Sigmoid colon (tissue), 7 donors: ENCODE results near the gene KCNK2. TPM values are rescaled to one million over a fixed set of nuclear protein-coding genes. Genes with fewer than 3 reads are reported as not detected.

Experiments used
- DNase-seq: peaks from one replicate; pipeline ENCODE4 v3.0.0-alpha.2; 2019
- H3K27ac ChIP-seq, 4 donors: fragments of 200-600 bp; sonication (generic); one replicate each; pipeline ENCODE4 v1.5.1; 2016 to 2019; ENCODE audit warnings: mild to moderate bottlenecking in 1 of 4
- H3K27me3 ChIP-seq, 3 donors: fragments of 200-600 bp; sonication (generic); one replicate each; pipeline ENCODE4 v1.5.1; 2019; ENCODE audit warnings: mild to moderate bottlenecking in 1 of 3
- H3K36me3 ChIP-seq, 4 donors: fragments of 200-600 bp; sonication (generic); one replicate each; pipeline ENCODE4 v1.5.1; 2016 to 2019
- H3K4me1 ChIP-seq, 4 donors: fragments of 200-600 bp; sonication (generic); one replicate each; pipeline ENCODE4 v1.5.1; 2017 to 2019
- H3K4me3 ChIP-seq, 4 donors: fragments of 200-600 bp; sonication (generic); one replicate each; pipeline ENCODE4 v1.5.1; 2017 to 2019; ENCODE audit warnings: mild to moderate bottlenecking in 2 of 4, moderate library complexity in 1 of 4
- H3K9me3 ChIP-seq, 4 donors: fragments of 200-600 bp in 3 of 4; sonication (generic) in 3 of 4; one replicate each; pipeline versions ENCODE4 v1.5.1 to v1.6.1; 2013 to 2019
- CTCF ChIP-seq, 4 experiments: fragments of 450-650 bp in 3 of 4; fragments of 200-600 bp in 1 of 4; IDR thresholded peaks; one replicate each; pipeline ENCODE4 v1.5.1; 2016 to 2019; ENCODE audit warnings: antibody characterized with exemption in 4 of 4, mild to moderate bottlenecking in 3 of 4, moderate library complexity in 2 of 4
- EP300 ChIP-seq, 4 donors: sonication (generic); formaldehyde crosslinking; IDR thresholded peaks; one replicate each; pipeline ENCODE4 v1.6.1; 2017; ENCODE audit warnings: antibody characterized with exemption in 4 of 4
- POLR2A ChIP-seq, 2 donors: fragments of 450-650 bp; IDR thresholded peaks; one replicate each; pipeline ENCODE4 v1.6.1; 2016; ENCODE audit warnings: antibody characterized with exemption in 2 of 2, mild to moderate bottlenecking in 2 of 2, moderate library complexity in 2 of 2
- POLR2AphosphoS5 ChIP-seq, 4 donors: sonication (generic); formaldehyde crosslinking; IDR thresholded peaks; one replicate each; pipeline ENCODE4 v1.6.1; 2017; ENCODE audit warnings: antibody characterized with exemption in 4 of 4
- WGBS, 2 donors: extraction: QIAGEN DNeasy Blood & Tissue Kit; methylation state at CpG; one replicate each; pipeline ENCODE4 v1.1.7; 2013; 5-methylcytosine and 5-hydroxymethylcytosine counted together
- intact Hi-C: fragments of 100-400 bp; cut with DNase I; formaldehyde crosslinking; loops from one replicate; pipeline ENCODE4 v1.15.1; 2023
- polyA plus RNA-seq, 3 donors: library from polyadenylated mRNA; stranded (reverse); fragments of 200-250 nt; gene quantifications; one replicate each; pipeline ENCODE4 v1.2.3, GENCODE V29; 2013
- total RNA-seq, 4 donors: library from RNA; depleted of rRNA; stranded (reverse); fragments of >200 nt; gene quantifications; one replicate each; pipeline ENCODE4 v1.1.0, GENCODE V29; 2016
- donor health status: healthy with polysubstance abuse.
- donor health status: Bipolar disorder and iron deficiency.
- donor health status: healthy.

KCNK2 gene
- total and polyA plus RNA-seq, 7 donors: 0.25 to 3.3 (median 0.75) TPM; not detected in 1

DNA sequence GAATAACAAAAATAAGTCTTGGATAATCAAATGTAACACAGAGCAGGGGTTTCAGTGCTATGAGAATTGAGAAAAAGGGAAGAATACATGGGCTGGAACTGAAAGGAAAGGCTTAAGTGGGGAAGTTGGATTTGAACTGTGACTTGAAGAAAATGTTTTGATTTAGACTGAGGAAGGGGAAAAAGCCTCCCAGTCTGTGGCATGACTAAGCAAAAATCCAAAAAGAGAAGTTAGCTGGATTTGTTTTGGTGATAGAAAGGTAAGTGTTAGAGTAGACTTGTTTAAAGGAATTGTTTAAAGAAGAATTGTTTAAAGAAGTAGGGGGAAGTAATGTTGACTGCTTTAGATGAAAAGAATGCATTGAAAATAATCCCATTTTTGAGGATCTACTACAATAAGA is 46.0 kb downstream of the KCNK2 start:
- Histone ChIP-seq H3K36me3 (no peaks in the 10 kb centered on the region), H3K27me3 (no peaks in the 10 kb centered on the region), H3K4me3 (no peak overlapping the region), H3K9me3 (no peaks in the 10 kb centered on the region), H3K27ac (no peak overlapping the region), H3K4me1 (no peaks in the 10 kb centered on the region)
- no peak for TF ChIP-seq POLR2AphosphoS5 (IDR thresholded peaks at IDR 0.05)
- TF ChIP-seq EP300 (IDR thresholded peaks at IDR 0.05): no peak
- TF ChIP-seq POLR2A (IDR thresholded peaks at IDR 0.05): no peak
- TF ChIP-seq CTCF (IDR thresholded peaks at IDR 0.05): no peak
- intact Hi-C loops: no loop called here
- DNase-seq: no peak

DNA sequence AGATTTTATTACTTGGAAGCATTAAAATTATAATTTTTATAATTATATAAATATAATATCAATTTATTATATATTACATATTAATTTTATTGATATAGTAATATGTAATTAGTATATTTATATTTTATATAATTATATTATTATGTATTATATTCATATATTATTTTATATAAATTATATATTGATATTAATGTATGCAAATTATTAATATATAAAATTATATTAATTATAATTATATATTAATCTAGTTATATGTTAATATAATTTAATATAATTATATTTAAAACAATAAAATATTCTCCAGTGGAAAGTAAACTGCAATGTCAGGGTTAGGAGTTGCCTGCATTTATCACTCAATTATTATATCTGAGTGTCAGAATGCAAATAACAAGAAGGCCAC is 48.8 kb downstream of the KCNK2 start:
- intact Hi-C loops: no loop called here
- no peak for TF ChIP-seq POLR2A (IDR thresholded peaks at IDR 0.05)
- no peak for TF ChIP-seq POLR2AphosphoS5 (IDR thresholded peaks at IDR 0.05)
- H3K4me3 ChIP-seq: no peak overlapping the region

DNA sequence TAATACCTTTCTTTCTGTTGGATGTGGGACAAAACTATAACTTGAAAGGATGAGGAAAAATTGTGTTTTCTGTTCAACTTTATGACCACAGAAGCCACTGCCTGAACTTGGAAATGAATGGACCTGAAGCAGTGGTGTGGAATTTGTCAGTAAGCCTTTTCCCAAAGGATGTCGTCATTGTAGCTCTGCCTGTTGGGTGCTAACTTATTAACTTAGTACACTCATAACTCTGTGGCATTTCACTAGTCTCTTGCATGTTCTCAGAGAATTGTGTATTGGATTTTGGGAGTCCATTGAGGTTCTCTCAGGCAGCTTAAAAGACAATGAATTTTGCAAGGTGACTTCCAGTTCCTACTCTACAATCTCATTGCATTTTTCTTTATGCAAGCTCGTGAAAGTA is 49.6 kb downstream of the KCNK2 start:
- H3K27ac ChIP-seq: no peak overlapping the region
- 61 to 79% methylated on average over 2 of the region's 2 CpGs for WGBS, 2 donors
- H3K27me3 ChIP-seq: no peaks in the 10 kb centered on the region
- intact Hi-C loops: no loop called here
- no peak for DNase-seq
- no peaks in the 10 kb centered on the region for H3K4me1 ChIP-seq
- H3K36me3 ChIP-seq: no peaks in the 10 kb centered on the region
- no peaks in the 10 kb centered on the region for H3K9me3 ChIP-seq
- no peak for TF ChIP-seq EP300 (IDR thresholded peaks at IDR 0.05)
- TF ChIP-seq CTCF (IDR thresholded peaks at IDR 0.05): no peak
- TF ChIP-seq POLR2A (IDR thresholded peaks at IDR 0.05): no peak
- no peak for TF ChIP-seq POLR2AphosphoS5 (IDR thresholded peaks at IDR 0.05)
- no peak overlapping the region for H3K4me3 ChIP-seq

More for the DNA sequence above, 48.8 kb downstream of the KCNK2 start:
- Histone ChIP-seq H3K27ac (no peak overlapping the region), H3K9me3 (no peaks in the 10 kb centered on the region), H3K27me3 (no peaks in the 10 kb centered on the region), H3K4me1 (no peaks in the 10 kb centered on the region), H3K36me3 (no peaks in the 10 kb centered on the region)
- no peak for DNase-seq

DNA sequence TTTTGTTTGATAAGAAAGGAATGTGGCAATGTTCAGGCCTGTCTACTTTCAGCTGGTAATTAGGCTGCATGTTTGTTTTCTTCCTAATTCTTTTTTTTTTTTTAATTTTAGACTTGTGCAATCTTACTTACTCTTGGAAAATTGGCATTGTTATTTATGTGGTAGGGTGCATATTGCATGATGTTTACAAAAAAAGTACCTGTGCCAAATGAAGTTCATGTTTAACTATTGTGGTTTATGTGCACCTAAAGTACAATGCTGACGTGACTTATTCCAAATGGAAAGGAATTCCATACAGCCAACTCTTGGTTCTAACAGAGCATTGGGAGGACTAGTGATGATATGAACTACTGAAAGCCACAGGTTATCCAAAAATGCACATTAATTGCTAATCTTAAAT is 51.0 kb downstream of the KCNK2 start:
- no peaks in the 10 kb centered on the region for H3K36me3 ChIP-seq
- H3K27ac ChIP-seq: no peak overlapping the region
- no peaks in the 10 kb centered on the region for H3K4me1 ChIP-seq
- intact Hi-C loops: no loop called here
- no peak for DNase-seq
- 30 to 79% methylated on average over 1 of the region's 1 CpG for WGBS, 2 donors
- H3K4me3 ChIP-seq: no peak overlapping the region
- no peak for TF ChIP-seq POLR2A (IDR thresholded peaks at IDR 0.05)
- H3K27me3 ChIP-seq: no peaks in the 10 kb centered on the region
- no peaks in the 10 kb centered on the region for H3K9me3 ChIP-seq

DNA sequence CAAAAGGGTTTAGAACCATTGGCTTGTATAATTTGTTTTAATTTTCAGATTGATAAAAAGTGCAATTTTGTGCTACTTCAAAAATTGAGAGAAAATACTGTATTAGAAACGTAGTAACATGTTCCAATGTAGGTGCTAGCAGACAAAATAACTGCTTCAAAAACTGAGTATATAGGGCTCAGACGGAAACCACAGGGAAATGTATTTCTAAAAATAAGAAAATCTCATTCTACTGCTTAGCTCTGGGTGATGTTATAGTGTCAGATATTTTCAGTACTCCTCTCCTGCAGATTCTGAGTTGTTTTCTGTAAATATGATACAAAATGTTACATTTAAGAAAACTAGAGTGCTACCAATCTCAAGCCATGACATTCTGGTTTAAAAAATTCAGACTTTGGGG is 55.4 kb downstream of the KCNK2 start:
- Histone ChIP-seq H3K4me3 (no peak overlapping the region), H3K27ac (no peak overlapping the region), H3K36me3 (no peaks in the 10 kb centered on the region), H3K27me3 (no peaks in the 10 kb centered on the region), H3K9me3 (peaks cover 0 to 6% (median 0%) of the 10 kb centered on the region in 4 donors), H3K4me1 (no peaks in the 10 kb centered on the region)
- 44 to 74% methylated on average over 2 of the region's 2 CpGs for WGBS, 2 donors
- intact Hi-C loops: no loop called here
- no peak for DNase-seq
- TF ChIP-seq CTCF (IDR thresholded peaks at IDR 0.05): no peak
- no peak for TF ChIP-seq POLR2A (IDR thresholded peaks at IDR 0.05)
- TF ChIP-seq POLR2AphosphoS5 (IDR thresholded peaks at IDR 0.05): no peak
- TF ChIP-seq EP300 (IDR thresholded peaks at IDR 0.05): no peak

DNA sequence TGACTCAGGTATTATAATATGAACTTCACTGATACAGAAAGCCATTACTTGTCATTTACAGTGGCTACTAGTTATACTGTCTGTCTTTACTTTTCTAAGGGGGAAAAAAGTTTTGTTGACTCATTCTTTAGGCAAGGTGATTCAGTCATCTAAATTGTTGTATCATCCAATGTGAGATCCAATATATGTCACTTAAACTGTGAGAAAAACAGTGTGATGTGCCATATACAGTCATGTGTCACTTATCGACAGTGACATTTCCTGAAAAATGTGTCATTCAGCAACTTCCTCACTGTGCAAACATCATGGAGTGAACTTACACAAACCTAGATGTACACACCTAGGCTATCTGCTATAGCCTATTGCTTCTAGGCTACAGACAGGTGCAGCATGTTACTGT is 57.6 kb downstream of the KCNK2 start:
- WGBS, 2 donors: 69 to 73% methylated on average over 1 of the region's 1 CpG
- intact Hi-C loops: no loop called here
- Histone ChIP-seq H3K27me3 (no peaks in the 10 kb centered on the region), H3K27ac (no peak overlapping the region), H3K9me3 (peaks cover 0 to 6% (median 0%) of the 10 kb centered on the region in 4 donors), H3K4me3 (no peak overlapping the region), H3K4me1 (no peaks in the 10 kb centered on the region), H3K36me3 (no peaks in the 10 kb centered on the region)
- DNase-seq: no peak
- TF ChIP-seq POLR2AphosphoS5 (IDR thresholded peaks at IDR 0.05): no peak
- TF ChIP-seq EP300 (IDR thresholded peaks at IDR 0.05): no peak
- no peak for TF ChIP-seq POLR2A (IDR thresholded peaks at IDR 0.05)
- no peak for TF ChIP-seq CTCF (IDR thresholded peaks at IDR 0.05)
